Body of pancreas (tissue), 4 donors: Measurements from ENCODE around the gene SH2D3C. TPM values are rescaled to one million over a fixed set of nuclear protein-coding genes. Genes with fewer than 3 reads are reported as not detected.

ENCODE experiments used
- ATAC-seq: fragments of 150-250 bp; one replicate; pipeline ENCODE4 v1.9.1; 2016
- DNase-seq, 4 donors: peaks; one replicate each; pipeline ENCODE4 v3.0.0-alpha.2; 2019
- H3K27ac ChIP-seq, 4 donors: fragments of 200-600 bp; sonication (generic); 1 replicate in 3 of 4; 2 replicates in 1 of 4; pipeline versions ENCODE4 v1.5.1 to v1.6.1; 2016 to 2019; ENCODE audit warnings: mild to moderate bottlenecking in 1 of 4, mixed read lengths in 1 of 4, moderate library complexity in 1 of 4
- H3K27me3 ChIP-seq, 2 donors: fragments of 200-600 bp; sonication (generic); one replicate each; pipeline ENCODE4 v1.6.0; 2016; ENCODE audit warnings: mild to moderate bottlenecking in 1 of 2
- H3K36me3 ChIP-seq, 2 donors: fragments of 200-600 bp; sonication (generic); replicated peaks in 1 of 2; 2 replicates each; pipeline ENCODE4 v1.5.1; 2016; ENCODE audit warnings: low read depth in 2 of 2; ENCODE audit not compliant: insufficient read depth in 1 of 2
- H3K4me1 ChIP-seq: fragments of 200-600 bp; sonication (generic); one replicate; pipeline ENCODE4 v1.6.0; 2016
- H3K4me3 ChIP-seq, 2 donors: fragments of 200-600 bp; sonication (generic); 1 replicate in 1 of 2; 2 replicates in 1 of 2; pipeline ENCODE4 v1.5.1; 2016 to 2019
- H3K9me3 ChIP-seq, 3 donors: fragments of 200-600 bp; sonication (generic); 1 replicate in 2 of 3; 2 replicates in 1 of 3; pipeline ENCODE4 v1.5.1; 2016
- CTCF ChIP-seq, 7 experiments: fragments of 450-650 bp in 4 of 7; fragments of 200-600 bp in 3 of 7; sonication (generic) in 3 of 7; IDR thresholded peaks; one replicate each; pipeline ENCODE4 v1.5.1; 2016 to 2019; ENCODE audit warnings: antibody characterized with exemption in 7 of 7
- POLR2A ChIP-seq, 3 donors: fragments of 450-650 bp; IDR thresholded peaks; one replicate each; pipeline ENCODE4 v1.6.1; 2016; ENCODE audit warnings: antibody characterized with exemption in 3 of 3, mild to moderate bottlenecking in 2 of 3
- WGBS, 2 donors: methylation state at CpG; one replicate each; pipeline ENCODE4 v1.1.5; 2017; 5-methylcytosine and 5-hydroxymethylcytosine counted together
- intact Hi-C: fragments of 100-400 bp; cut with DNase I; formaldehyde crosslinking; loops from one replicate; pipeline ENCODE4 v1.15.1; 2023
- total RNA-seq, 2 donors: library from RNA; depleted of rRNA; stranded (reverse); fragments of >200 nt; gene quantifications; one replicate each; pipeline ENCODE4 v1.1.0, GENCODE V29; 2016

SH2D3C gene
- total RNA-seq, 2 donors from 2014 or later: 3.3 to 4.2 TPM

GRCh38 chr9:127808347-127809001 lies 30.0 kb upstream of the SH2D3C start:
- no peaks in the 10 kb centered on the region for H3K9me3 ChIP-seq
- no peak overlapping the region for H3K27ac ChIP-seq
- WGBS, 2 donors: 82 to 87% methylated on average over 7 to 15 of the region's 17 CpGs
- no peak for TF ChIP-seq POLR2A (IDR thresholded peaks at IDR 0.05)
- no peak for TF ChIP-seq CTCF (IDR thresholded peaks at IDR 0.05)
- DNase-seq (no peak), ATAC-seq (no peak)
- H3K4me1 ChIP-seq: peaks cover 19% of the 10 kb centered on the region
- H3K27me3 ChIP-seq: no peaks in the 10 kb centered on the region
- intact Hi-C loops: no loop called here
- peaks cover 13 to 21% of the 10 kb centered on the region in 2 donors for H3K36me3 ChIP-seq
- no peak overlapping the region for H3K4me3 ChIP-seq

GRCh38 chr9:127806871-127807270 lies 28.4 kb upstream of the SH2D3C start:
- no peak overlapping the region for H3K27ac ChIP-seq
- TF ChIP-seq CTCF (IDR thresholded peaks at IDR 0.05) (no peak), POLR2A (IDR thresholded peaks at IDR 0.05) (no peak)
- H3K4me1 ChIP-seq: peaks cover 28% of the 10 kb centered on the region
- ATAC-seq (no peak), DNase-seq (no peak)
- intact Hi-C loops: no loop called here
- H3K9me3 ChIP-seq: no peaks in the 10 kb centered on the region
- H3K36me3 ChIP-seq: peaks cover 4 to 10% of the 10 kb centered on the region in 2 donors
- 94 to 98% methylated on average over 7 to 13 of the region's 14 CpGs for WGBS, 2 donors
- H3K27me3 ChIP-seq: no peaks in the 10 kb centered on the region
- no peak overlapping the region for H3K4me3 ChIP-seq

- no peak for ATAC-seq
- intact Hi-C loops: no loop called here
- DNase-seq: peak in 3 of 4 donors; percentile 43 to 67 (median 50)
- no peak overlapping the region for H3K27ac ChIP-seq
- peaks cover 40% of the 10 kb centered on the region for H3K4me1 ChIP-seq
- no peaks in the 10 kb centered on the region for H3K27me3 ChIP-seq
- H3K4me3 ChIP-seq: no peak overlapping the region
- H3K36me3 ChIP-seq: peaks cover 4 to 10% of the 10 kb centered on the region in 2 donors
- H3K9me3 ChIP-seq: no peaks in the 10 kb centered on the region
- WGBS, 2 donors: 57 to 62% methylated on average over 8 of the region's 8 CpGs
- TF ChIP-seq POLR2A (IDR thresholded peaks at IDR 0.05) (no peak), CTCF (IDR thresholded peaks at IDR 0.05) (peak in 4 of 7 experiments; percentile 12 to 32 (median 26))
Measured at GRCh38 chr9:127805620-127806019, 27.2 kb upstream of the SH2D3C start.

GRCh38 chr9:127803507-127804352 lies 25.3 kb upstream of the SH2D3C start:
- Histone ChIP-seq H3K27ac (peak overlapping the region; percentile 94 to 96 (median 96)), H3K27me3 (no peaks in the 10 kb centered on the region), H3K4me3 (peak overlapping the region; percentile 48 to 59), H3K4me1 (peaks cover 58% of the 10 kb centered on the region), H3K36me3 (peaks cover 2 to 10% of the 10 kb centered on the region in 2 donors), H3K9me3 (no peaks in the 10 kb centered on the region)
- TF ChIP-seq CTCF (IDR thresholded peaks at IDR 0.05) (no peak), POLR2A (IDR thresholded peaks at IDR 0.05) (peak in 1 of 3 donors; percentile 8)
- peak in 3 of 4 donors; percentile 37 to 70 (median 48) for DNase-seq
- ATAC-seq: no peak
- 35 to 39% methylated on average over 16 to 18 of the region's 18 CpGs for WGBS, 2 donors
- intact Hi-C loops: no loop called here
